ENCODE results near the gene TROAP.
A peak's percentile ranks its signal among the peaks of the same experiment; 100 is the strongest.
"Not testable (repeated sequence)": the region's sequence is repeated elsewhere in the genome, so short reads cannot be mapped to it uniquely, and the experiment has no call there.

The TROAP gene, protein sequence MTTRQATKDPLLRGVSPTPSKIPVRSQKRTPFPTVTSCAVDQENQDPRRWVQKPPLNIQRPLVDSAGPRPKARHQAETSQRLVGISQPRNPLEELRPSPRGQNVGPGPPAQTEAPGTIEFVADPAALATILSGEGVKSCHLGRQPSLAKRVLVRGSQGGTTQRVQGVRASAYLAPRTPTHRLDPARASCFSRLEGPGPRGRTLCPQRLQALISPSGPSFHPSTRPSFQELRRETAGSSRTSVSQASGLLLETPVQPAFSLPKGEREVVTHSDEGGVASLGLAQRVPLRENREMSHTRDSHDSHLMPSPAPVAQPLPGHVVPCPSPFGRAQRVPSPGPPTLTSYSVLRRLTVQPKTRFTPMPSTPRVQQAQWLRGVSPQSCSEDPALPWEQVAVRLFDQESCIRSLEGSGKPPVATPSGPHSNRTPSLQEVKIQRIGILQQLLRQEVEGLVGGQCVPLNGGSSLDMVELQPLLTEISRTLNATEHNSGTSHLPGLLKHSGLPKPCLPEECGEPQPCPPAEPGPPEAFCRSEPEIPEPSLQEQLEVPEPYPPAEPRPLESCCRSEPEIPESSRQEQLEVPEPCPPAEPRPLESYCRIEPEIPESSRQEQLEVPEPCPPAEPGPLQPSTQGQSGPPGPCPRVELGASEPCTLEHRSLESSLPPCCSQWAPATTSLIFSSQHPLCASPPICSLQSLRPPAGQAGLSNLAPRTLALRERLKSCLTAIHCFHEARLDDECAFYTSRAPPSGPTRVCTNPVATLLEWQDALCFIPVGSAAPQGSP

DNA sequence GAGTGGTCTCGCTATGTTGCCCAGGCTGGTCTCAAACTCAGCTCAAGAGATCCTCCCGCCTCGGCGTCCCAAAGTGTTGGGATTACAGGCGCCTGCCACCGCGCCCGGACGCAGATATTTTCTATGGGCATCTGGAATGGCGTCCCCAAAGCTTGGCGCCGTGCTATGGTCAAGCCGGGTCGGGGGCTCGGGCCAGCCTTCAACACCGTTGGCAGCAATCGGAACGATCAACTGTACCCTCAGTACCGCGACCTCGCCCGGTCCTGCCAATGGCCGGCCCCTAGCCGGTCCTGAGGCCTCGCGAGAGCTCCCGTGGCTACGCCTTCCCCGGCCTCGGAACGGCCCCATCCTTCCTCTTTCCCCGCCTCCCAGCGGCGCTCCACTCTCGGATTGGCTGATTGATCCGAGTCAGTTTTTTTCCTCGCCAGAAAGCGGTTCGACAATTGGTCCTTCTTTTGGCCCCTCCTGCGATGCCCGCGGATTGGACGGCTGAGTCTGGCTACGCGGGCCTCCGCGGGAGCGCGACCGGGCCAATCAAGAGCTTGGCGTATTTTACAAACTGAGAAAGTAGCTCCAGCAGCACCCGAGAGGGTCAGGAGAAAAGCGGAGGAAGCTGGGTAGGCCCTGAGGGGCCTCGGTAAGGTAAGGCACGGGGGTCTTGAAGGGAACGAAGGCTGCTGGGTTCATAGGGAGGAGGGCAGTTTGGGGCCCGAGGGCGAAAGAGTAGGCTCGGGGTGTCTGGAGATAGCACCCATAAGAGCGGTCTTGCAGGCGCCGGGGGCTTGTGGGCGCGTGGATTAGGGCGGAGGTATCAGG is at the start of gene TROAP:
TROAP (plus strand) TSS at position 548 of the 816 bp plus-strand sequence. CDS start 354 bp downstream, outside the sequence.
- DNase-seq, result peak; percentile 98

DNA sequence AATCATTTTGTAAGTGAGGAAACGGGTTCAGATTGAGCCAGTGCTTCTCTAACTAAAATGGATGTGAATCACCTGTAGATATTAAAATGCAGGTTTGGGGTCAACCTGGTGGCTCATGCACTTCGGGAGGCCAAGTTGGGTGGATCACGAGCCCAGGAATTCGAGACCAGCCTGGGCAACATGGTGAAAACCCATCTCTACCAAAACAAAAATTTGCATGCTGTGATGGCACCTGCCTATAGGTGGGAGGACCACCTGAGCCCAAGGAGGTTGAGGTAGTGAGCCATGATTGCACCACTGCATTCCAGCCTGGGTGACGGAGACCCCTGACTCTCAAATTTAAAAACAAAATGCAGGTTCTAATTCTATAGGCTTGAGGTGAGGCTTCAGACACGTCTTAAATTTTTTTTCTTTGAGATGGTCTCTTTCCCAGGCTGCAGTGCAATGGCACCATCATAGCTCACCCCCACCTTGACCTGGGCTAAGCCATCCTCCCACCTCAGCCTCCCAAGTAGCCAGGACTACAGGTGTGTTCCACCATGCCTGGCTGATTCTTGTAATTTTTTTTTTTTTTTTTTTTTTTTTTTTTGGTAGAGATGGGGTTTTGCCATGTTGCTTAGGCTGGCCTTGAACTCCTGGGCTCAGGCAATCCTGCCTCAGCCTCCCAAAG is 49.2 kb upstream of the TROAP start:
- DNase-seq, result no peak

DNA sequence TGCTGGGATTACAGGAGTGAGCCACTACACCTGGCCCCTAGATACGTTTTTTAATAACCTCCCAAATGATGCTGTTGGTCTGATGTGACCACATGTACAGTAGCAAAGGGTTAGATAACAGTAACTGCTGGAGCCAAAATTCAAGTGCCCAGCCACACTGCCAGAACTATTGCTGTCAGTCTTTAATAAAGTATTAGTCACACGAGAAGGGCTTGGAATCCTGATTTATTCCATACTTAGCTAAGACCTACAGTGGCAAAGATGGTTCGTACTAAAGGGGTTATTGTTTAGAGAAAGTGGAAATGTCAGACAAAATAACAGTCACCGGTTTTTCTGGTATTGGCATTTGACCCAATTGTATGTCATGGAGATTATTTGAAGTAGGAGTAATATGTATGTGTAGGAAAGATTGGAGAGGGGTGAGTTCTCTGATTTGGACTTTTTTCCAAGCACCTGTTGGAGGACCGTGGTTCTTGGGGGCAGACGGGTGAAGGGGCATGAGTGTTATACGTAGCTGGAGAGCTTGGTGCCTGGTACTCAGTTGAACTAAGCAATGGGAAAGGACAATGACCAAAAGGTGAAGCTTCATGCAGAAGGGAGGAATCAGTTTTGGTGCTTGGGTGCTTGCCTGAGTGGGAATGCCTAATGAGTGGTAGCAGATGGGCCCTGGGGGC is 48.5 kb upstream of the TROAP start:
- DNase-seq, result no peak

DNA sequence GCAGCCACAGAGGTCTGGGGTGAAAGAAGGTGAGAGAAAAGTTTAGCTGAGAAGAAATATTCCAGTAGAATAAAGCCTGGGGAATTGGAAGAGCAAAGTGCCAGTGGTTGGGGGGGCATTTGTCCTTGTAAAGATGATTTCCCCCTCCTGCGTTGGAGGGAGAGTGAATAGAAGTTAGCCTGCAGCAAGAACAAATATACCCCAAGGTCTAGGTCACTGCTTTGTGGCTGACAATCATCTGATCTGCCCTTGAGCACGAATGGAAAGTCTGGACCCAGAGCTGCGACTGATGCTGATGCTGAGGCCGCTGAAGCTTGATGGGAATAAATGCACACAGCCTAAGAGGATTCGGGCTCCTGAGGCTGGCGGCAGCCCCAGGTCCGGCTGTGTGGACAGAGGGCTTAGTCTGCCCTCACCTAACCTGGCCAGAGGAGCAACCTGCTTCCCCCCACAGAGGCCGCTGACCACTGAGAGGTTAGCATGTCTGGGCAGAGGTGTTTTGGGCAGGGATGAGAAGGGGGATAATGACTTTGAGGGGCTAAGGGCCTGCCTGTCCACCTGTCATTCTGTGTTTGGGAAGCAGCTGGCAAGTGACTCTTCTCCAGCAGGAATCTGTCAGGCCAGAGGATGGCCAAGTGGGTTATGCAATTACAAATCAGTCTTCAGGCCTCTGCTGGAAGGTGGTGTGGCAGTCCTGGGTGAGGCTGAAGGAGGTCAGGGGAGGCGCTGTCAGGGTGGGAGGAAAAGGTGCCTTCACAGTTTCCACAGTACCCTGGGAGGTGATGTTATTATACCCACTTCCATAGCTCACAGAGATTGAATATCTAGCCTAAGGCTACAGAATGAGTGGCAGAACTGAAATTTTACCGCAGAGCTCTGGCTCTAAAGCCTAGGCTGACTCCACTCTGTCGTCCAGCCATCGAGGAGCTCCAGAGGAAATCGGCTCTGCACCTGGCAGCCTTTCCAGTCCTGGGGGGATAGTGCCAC is 46.5 kb upstream of the TROAP start:
- DNase-seq, result no peak

DNA sequence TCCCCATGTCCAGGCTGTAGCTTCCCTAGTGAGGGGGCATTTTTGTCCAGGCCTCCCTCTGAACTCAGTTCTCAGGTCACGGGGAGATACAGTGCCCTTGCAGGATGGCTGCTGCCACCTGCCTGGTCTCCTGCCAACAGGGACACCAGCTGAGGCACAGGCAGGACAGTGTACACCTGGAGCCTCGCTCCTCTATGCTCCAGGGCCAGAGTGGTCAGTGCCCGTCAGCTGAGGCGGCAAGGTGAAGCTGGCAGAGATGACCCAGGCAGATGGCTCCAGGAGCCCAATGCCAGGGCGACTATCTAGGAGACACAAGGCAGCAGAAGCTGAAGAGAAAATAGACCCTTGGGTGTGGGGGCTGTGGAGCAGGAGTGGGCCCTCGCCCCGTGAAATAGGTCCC is 45.6 kb upstream of the TROAP start:
- no peak for DNase-seq

DNA sequence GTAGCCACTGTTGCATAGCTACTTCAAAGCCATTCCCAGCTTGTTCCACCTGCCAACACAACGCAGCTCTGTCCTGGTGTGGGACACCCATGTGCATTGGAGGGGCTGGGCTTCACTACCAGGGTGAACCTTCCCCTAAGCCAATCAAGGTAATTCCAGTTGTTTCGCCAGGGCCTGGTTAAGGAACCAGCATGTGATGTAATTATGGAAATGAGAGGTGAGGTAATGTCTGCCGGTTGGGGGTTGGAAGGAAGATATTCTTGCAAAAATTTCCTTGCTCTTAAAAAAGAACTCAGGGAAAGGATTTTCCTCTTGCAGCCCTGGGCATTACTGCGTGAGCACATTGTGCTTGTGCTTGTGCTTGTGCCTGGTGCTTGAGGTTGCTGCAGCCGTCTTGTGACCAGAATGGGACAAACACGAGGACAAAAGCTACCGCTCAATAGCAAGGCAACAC is 43.3 kb upstream of the TROAP start:
- DNase-seq, result peak; percentile 30

DNA sequence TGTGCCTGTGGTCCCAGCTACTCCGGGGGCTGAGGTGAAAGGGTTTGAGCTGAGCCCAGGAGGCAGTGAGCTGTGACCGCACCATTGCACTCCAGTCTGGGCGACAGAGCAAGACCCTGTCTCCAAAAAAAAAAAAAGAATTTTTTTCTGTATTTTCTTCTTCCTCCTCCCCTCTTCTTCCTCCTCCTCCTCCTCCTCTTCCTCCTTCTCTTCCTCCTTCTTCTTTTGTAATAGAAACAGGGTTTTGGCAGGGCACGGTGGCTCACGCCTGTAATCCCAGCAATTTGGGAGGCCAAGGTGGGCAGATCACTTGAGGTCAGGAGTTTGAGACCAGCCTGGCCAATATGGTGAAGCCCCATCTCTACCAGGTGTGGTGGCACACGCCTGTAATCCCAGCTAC is 42.5 kb upstream of the TROAP start:
- DNase-seq, result not testable (repeated sequence)

DNA sequence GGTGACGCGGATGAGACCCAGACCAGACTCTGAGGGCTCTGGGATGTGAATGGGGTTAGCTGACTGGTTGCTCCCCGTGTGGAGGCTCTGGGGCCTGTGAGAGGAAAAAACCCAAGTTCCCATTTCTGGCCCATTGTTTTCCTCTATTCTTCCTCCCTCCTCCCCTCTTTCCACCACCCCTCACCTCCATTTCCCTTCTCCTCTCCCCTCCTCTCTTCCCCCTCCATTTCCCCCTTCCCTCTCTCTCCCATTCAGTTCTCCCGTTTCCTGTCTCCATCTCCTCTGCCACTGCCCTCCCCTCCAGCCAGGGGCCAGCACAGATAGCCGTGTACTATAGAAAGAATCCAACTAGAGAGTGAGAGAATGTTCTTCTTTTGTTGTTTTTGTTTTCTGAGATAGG is 40.8 kb upstream of the TROAP start:
- DNase-seq, result no peak

DNA sequence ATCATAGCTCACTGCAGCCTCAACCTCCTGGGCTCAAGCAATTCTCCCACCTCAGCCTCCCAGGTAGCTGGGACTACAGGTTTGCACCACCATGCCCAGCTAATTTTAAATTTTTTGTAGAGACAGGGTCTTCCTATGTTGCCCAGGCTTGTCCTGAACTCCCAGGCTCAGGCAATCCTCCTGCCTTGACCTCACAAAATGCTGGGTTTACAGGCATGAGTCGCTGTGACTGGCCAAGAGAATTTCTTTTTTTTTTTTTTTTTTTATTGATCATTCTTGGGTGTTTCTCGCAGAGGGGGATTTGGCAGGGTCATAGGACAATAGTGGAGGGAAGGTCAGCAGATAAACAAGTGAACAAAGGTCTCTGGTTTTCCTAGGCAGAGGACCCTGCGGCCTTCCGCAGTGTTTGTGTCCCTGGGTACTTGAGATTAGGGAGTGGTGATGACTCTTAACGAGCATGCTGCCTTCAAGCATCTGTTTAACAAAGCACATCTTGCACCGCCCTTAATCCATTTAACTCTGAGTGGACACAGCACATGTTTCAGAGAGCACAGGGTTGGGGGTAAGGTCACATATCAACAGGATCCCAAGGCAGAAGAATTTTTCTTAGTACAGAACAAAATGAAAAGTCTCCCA is 40.2 kb upstream of the TROAP start:
- DNase-seq, result not testable (repeated sequence)

DNA sequence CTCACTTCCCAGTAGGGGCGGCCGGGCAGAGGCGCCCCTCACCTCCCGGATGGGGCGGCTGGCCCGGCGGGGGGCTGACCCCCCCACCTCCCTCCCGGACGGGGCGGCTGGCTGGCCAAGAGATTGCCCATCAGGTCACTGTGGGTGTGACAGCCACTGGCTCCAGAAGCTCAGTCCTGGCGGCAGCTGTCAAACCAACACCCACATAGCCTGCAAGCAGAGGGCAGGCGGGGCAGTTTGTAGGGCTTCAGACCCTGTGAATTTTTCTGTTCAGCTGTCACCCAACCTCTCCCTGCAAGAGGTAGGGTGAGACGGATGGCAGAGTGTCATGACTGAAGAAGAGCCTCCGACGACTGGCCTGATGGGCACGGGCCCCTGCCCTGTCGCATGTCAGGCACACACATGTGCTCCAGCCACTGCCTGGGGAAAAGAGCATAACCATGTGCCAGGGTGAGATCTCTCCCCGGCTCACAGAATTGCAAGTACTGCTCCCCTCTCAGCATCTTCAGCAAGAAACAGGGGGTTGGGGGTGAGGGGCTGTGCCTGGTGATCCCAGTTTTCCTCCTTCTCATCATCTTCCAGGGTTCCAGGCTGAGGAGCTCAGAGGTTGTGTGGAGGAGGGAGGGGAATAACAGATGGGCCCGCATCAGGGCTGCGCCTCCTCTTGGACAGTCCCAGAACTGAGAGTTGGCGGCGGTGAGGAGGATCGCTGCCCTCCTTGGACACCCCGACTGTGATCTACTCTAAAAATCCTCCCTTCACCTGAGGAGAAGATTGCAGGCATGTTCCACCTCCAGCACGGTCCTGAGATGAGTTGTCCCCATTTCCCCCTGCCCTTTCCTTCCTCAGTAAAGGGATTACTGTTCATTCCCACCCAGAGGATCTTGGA is 39.3 kb upstream of the TROAP start:
- no peak for DNase-seq

DNA sequence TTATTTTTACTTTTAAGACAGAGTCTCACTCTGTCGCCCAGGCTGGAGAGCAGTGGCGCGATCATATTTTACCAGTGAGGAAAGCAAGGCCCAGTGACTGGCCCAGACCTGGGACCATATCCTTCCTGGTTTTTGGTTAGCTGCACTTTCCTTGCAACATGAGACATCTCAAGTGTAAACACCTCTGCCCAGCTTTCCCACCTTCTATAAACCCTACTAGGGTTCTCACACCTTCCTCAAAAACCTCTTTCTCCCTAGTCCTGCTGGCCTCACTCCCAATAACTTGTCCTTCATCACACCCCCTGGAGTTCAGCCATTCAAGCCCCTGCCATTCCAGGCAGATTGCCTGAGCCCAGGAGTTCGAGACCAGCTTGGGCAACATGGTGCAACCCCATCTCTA is 38.4 kb upstream of the TROAP start:
- no peak for DNase-seq

DNA sequence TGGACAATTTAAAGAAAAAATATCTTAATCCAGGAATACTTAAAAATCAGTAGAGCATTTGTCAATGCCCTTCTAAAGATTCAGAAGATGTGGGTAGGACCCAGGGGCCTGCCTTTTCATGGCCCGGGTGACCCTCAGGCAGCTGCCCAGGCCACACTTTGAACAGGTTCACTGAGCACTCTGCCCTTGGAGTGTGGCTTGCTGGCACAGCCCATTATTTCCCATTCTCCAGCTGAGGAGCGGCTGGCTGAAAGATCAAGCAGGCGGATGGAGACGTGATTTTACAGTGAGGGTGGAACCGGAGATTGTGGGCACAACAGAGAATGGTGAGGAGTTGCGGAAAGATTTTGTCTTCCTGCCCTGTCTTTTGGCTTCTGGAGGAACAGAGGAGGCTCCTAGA is 35.2 kb upstream of the TROAP start:
- DNase-seq, result no peak

DNA sequence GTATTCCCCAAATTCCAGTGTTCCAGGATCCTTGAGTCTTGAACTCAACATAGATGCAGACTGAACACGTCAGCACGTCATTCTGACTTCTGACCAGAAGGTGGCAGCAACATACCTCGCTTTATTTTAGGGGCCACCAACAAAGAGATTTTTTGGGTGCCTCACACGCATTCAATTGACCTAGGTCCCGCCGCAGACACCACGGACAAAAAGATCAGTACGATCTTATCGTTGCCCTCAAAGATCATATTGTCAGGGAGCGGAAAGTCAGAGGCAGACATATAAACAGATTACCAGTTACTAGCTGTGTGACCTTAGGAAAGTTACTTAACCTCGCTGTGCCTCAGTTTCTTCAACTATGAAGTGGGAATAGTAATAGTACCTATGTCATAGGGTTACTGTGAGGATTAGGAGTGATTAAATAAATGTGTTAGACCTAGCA is 34.6 kb upstream of the TROAP start:
- DNase-seq, result peak; percentile 69

DNA sequence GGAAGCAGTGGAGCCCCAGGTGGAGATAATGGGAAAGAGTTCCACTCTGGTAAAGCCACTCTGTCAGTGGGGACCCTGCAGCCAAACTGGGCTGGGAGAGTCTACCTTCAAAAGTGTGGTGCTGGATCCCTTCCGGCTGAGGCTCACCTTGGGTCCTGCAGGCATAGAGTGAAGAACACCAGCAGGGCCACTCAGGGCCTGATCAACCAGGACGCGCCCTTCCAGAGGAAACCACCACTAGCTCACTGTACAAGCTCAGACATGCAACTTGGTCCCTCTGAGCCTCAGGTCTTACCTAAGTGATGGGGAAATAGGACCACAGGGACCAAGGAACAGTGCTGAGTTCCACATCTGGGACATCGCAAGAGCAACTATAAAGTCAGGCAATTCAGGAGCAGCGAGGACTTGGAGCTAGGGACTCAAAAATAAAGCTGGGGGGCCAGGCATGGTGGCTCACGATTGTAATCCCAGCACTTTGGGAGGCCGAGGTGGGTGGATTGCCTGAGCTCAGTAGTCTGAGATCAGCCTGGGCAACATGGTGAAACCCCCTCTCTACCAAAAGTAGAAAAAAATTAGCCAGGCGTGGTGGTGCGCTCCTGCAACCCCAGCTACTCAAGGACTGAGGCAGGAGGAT is 34.0 kb upstream of the TROAP start:
- DNase-seq, result no peak

DNA sequence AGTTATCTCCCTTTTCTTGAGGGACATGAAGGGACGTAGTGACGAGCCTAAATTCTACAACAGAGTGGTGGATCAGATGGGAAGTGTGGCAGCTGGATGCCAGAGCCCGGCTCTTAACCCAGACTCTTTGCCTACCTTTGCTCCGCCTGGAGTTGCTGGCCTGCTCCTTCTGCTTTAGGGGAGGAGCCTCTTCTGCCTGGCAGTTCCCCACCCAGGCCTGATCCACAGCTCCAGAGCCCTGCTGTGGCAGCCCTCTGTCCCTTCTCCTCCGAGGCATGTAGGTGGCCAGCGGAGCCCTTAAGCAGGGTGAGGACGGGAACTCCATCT is 30.4 kb upstream of the TROAP start:
- DNase-seq, result peak; percentile 90

DNA sequence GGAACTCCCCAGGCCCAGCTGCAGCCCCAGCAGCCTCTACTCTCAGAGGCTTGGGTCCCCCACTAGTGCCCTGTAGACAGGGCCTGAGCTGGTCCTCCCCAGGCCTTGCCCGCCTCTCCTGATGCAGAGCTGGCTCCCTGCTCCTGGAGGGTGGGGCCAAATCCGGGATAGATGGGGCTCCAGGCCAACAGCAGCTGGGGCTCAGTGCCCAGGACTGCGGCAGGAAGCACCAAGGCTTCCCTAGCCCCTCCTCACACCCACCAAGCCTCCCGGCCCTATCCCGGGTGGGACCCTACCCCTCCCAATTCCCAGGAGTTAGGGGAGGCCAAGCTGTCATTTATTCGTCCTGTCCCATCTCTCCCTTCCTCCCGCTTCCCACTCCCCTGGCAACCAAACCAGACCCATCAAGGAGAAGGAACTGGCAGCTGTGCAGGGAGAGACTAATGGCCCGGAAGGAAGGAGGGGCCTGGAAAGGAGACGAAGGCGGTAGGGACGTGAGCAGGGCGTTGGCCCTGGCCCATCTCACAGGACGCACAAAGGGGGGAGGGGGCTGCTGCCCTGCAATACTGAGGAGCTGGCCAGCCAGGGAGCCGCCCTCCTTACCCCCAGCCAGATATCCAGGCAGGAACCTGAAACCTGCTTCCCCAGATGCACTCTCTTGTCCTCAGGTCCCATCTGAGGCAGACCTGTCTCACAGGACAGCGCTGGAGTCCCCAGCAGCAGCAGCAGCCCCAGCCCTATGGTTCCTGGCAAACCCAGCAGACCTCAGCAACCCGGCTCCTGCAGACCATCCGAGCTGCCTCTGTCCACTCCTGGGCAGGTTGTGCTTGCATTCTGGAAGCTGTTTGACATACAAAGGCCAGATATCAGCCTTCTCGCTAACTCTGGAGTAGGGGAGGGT is 29.7 kb upstream of the TROAP start:
- DNase-seq, result peak; percentile 91

DNA sequence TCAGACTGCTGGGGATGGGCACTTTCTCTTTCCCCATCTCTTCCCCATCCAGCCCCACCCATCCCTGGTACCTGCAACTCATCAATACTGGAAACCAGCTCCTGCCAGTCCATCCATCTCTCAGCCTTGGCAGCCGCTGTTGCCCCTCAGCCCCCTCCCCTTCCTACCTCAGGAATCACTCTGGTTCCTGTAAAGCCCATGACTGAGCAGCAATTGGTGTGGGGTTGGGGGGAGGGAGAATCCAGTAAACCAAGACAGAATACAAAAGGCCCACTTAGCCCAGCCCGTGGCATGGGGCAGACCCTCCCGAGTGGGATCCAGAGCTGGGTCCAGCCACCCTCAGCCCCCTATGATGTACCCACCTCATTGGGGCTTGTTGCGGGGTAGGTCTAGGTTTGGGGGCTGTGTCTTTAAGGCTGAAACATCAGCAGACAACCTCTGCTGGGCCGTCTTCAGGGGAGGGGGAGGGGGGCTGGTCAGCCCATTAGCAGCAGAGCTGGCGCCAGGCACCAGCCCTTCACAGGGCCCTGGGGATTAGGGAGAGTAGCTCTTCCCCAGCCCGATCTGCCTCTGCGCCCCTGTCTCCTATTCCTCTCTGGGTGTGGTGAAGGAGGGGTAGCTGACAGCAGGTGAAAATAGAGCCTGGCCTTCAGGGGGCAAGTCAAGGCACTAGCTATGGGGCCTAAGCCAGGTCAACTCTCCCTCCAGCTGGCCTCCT is 28.8 kb upstream of the TROAP start:
- DNase-seq, result peak; percentile 77
